NOMO-1 treated with dmso at 0.1 percent for 144 hours (cell line): ENCODE measurements around the gene ELFN1.

Source experiments
- DNase-seq: peaks from one replicate; lab custom pipeline; 2025; ENCODE audit not compliant: unreplicated experiment; lab: John Stamatoyannopoulos, UW

The ELFN1 gene

GRCh38 chr7:1723254-1723653 lies 53.2 kb downstream of the ELFN1 start:
- no peak for DNase-seq

DNA sequence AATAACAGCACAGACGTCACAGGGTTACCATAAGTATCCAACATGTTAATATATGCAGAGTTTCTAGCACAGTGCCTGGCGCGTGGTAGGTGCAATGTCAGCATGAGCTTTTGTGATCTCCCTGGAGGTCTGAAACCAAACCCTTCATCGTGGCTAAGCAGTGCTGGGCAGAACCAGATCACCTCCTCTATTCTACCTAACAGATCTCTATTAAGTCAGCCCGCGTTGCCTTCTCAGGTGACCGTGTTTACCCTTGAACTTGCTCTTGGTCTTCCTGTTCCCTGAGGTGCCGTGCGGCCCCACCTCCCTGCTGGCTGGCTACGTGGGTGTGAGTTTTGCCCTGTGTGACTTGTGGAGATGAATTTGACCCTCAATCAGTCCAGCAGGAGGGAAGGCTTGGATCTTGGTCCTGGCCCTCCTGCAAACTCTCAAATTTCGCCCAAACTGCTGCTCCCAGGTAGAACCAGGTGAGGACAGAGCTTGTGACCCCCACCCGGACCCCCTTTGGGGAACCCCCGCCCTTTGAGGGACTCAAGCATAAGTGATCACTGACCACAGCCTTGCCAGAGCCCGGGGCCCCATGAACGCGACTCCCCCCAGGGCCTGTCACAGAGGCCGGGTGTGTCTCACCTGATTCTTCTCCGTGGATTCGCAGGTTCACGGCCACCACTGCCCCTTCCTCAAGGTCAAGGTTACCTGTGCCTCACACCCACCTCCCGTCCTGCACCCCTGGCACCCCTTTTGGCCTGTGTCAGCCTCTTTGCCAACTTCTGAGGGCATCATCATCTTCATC lies 54.2 kb downstream of the ELFN1 start:
- no peak for DNase-seq

DNA sequence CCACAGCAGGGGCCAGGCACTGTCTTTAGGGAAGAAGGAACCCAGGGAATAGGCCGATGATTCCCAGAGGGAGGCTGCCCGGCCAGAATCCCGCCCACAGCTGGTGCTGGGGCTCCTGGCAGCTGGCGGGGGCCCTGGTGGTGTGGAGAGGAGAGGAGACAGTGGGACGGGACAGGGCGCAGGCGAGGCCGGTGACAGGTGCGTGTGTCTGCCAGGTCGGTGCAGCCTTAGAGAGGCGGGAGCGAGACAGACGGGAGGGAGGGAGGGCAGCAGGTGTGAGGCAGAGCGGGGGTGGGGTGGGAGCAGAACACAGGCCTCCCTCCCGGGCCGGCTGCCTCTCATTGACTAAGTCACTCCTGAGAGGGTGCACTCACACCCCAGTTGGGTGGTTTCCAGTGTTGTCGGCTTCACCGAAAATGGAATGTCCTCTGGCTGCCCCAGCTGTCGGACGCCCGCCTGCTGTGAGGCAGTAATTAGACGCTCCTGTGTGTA lies 55.2 kb downstream of the ELFN1 start:
- no peak for DNase-seq

GRCh38 chr7:1725766-1726630 lies 55.9 kb downstream of the ELFN1 start:
- DNase-seq, result no peak

DNA sequence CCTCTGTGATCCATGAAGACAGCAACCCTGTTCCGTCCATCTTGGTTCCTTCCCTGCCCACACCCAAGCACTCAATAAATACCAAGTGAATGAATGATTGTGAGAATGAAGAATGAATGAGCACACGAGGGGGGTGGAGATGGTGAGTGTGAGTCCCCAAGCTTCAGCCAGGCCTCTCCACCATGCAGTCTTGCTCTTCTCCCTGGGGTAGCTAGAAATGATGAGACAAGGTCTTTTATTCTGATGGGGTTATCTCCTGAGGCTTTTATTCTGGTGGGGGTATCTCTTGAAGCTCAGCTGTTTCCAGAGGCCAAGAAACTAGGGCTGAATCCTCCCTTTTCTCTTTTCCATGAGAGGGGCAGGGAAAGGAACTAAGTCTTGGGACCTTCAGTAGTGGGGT lies 57.0 kb downstream of the ELFN1 start:
- DNase-seq, result no peak

DNA sequence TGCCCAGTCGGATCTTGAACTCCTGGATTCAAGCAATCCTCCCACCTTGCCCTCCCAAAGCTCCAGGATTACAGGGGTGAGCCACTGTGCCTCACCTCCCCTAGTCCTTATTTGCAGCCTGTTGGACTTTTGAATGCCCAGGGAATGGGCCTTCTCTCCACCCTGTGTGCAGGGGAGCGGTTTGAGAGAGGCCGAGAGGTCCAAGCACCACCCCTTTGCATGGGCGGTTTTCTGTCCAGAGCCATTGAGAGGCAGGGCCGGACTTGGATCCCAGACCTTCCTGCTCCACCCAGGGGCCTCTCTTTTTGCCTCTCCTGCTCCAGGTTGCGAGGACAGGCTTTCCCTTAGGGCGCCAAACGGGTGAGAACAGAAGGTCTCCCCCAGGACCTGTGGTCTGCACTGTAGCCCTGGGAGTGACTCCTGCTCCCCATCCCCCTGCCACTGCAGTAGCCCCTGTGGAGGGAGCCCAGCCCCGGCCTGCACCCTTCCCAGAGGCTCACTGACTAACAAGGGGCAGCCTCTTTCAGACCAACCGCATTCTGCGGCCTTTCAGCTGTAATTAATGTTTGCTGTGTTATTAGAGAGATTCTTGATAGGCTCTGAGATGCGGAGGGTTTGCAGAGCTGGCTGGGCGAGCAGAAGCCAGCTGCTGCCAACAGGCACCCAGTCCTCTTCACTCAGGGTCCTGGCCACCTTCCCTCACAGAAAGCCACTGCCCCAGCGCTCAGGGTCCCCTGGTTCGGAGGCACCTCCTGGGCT lies 57.9 kb downstream of the ELFN1 start:
- no peak for DNase-seq

GRCh38 chr7:1729183-1729582 lies 59.1 kb downstream of the ELFN1 start:
- DNase-seq, result no peak

- DNase-seq, result no peak
Measured at GRCh38 chr7:1729773-1730172, 59.7 kb downstream of the ELFN1 start.

DNA sequence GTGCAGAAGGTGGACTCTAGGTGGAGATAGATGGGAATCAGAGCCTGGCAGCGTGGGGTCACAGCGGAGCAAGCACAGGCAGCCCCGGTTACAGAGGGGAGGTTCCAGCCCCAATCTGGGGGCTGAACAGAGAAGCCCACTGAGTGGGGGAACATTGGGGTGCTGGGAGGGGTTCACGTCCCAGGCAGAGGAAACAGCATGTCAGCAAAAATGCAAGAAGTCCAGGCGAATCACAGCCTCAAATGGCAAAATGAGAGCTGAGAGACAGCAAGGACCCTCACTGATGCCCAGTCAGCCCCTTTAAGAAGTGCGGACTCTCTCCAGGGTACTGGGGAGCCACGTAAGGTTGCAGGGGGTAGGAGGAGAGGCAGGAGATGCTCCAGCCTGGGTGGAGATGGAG lies 62.0 kb downstream of the ELFN1 start:
- no peak for DNase-seq

DNA sequence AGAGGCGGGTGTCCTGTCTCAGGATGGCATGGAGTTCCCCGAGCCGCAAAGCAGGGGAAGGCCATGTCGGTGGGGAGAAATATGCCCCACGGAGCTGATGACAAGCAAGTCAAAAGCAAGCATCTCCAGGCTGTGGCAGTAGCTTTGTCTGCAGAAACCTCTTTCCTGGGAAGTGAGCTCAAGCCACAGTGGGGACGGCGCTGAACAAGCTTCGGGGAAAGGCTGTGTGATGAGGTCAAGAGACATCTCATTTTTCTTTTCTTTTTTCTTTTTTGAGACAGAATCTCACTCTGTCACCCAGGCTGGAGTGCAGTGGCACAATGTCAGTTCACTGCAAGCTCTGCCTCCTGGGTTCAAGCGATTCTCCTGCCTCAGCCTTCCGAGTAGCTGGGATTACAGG lies 62.6 kb downstream of the ELFN1 start:
- DNase-seq, result no peak

DNA sequence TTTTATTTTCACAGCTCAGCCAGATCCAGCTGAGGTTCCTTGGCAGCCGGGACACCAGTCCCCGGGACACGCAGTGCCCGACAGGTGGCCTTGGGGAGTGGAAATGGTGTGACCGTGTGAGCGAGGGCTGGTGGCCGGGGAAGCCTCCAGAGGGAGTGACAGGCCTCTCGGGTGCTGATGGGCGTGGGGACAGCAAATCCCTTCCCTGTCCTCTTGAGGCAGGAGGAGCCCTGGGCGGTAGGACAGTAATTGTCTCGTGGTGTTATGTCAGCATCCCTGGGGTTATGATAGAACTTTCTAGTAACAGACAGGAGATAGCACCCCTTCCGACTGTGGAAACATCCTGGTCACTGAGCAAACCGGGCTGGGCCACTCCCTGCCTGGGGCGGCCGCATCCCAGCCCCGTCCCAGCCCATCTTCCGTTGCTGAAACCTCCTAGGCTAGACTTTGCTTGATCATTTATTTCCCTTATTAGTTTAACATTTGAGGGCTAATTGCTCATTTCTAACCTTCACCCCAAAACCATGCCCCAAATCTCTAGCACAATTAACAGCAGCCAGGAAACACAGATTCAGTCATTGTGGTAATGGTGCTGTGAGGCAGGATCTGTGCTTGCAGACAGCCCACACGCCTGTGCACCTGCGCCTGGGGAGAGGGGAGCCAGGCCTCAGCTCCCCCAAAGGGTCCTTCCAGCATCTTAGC lies 63.3 kb downstream of the ELFN1 start:
- DNase-seq, result no peak

DNA sequence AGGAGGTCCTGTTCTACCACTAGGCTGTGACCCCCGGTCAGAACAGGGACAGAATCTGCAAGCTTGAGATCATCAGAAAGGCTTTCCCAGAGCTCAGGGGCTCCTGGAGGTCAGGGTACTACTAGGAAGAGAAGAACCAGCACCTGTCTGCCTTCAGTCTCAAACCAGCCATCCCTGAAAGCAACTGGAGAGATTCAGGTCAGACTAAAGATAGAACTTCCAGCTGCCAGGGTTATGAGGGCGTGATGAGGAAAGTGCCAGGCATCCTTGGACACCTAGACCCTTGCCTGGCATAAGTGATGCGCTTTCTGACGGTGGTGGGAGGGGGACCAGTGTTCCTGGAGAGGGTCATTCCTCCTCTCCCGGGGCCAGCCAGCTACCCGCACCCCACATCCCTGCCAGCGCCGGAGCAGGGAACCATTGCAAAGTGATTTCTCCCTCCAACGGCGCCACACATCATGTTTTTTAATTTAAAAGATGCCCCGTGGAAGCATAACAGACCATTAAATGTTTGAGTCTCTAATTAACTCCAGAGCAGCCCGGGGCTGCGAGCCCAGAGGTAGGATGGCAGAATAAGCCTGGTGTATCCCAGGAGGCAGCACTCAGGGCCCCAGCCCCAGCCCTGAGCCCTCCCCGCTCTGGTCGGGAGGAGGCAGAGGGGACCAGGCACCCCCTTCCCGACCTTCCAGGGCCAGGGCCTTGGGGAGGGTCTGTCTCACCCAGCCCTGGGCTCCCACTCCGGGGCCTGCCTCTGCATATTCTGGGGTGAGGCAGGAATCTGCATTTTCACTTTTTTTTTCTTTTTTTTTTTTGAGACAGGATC lies 64.0 kb downstream of the ELFN1 start:
- no peak for DNase-seq

DNA sequence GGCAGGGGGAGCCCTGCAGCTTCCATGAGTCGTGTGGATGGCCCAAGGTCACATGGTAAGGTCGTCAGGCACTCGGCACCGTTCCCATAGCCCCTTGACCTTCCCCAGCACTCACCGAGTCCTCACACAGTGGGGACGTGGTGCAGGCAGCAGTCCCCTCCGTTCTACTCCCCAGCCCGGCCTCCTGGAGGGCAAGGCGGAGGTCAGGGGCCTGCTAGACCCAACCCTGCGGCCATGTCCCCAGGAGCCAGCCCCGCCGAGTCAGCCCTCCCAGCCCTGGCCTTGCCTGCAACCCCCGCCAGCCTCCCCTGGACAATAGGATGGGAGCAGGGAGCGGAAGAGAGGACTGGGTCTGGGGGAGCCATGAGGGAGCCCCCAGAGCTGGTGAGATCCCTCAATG lies 65.2 kb downstream of the ELFN1 start:
- DNase-seq, result no peak

GRCh38 chr7:1735806-1736483 lies 65.9 kb downstream of the ELFN1 start:
- DNase-seq, result no peak

DNA sequence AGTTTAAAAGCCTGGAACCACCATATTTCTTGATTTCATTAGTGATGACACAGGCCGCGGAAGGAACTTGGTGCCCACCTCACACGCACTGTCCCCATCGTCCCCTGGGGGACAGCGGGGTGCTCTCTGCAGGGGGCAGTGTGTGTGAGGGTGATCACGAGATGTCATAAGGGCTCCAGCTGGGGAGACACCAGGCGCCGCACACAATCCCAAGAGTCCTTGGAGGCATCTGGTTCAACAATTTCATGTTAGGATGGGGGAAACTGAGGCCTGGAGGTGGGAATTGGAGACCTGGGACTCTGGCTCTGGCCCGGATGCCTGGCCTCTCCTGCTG lies 66.4 kb downstream of the ELFN1 start:
- DNase-seq, result no peak

GRCh38 chr7:1736830-1737229 lies 66.8 kb downstream of the ELFN1 start:
- DNase-seq, result no peak

- DNase-seq, result no peak
Measured at GRCh38 chr7:1737523-1737922, 67.4 kb downstream of the ELFN1 start.

GRCh38 chr7:1737956-1738355 lies 67.9 kb downstream of the ELFN1 start:
- no peak for DNase-seq

GRCh38 chr7:1738511-1738910 lies 68.4 kb downstream of the ELFN1 start:
- no peak for DNase-seq

- no peak for DNase-seq
Measured at GRCh38 chr7:1738956-1739355, 68.9 kb downstream of the ELFN1 start.
